Activated CD8-positive, alpha-beta memory T cell treated with anti-CD3 and anti-CD28 coated beads for 4 hours (primary cell): ENCODE results near the gene OGFR.

ENCODE experiments used
- DNase-seq, 2 donors: peaks; one replicate each; pipeline ENCODE4 v3.0.0-alpha.2; 2020; ENCODE audit warnings: low read depth in 2 of 2

Gene OGFR

GRCh38 chr20:62825986-62826645, 21.5 kb downstream of the OGFR start:
- DNase-seq = no peak

- no peak for DNase-seq
Measured at GRCh38 chr20:62826646-62827310, 22.1 kb downstream of the OGFR start.

GRCh38 chr20:62827311-62828038, 22.8 kb downstream of the OGFR start:
- no peak for DNase-seq

- no peak for DNase-seq
Measured at GRCh38 chr20:62828051-62828450, 23.4 kb downstream of the OGFR start.

GRCh38 chr20:62828511-62829230, 24.0 kb downstream of the OGFR start:
- no peak for DNase-seq

- DNase-seq = no peak
Measured at GRCh38 chr20:62829231-62830230, 24.9 kb downstream of the OGFR start.

- no peak for DNase-seq
Measured at GRCh38 chr20:62830251-62830650, 25.6 kb downstream of the OGFR start.

- no peak for DNase-seq
Measured at GRCh38 chr20:62830821-62831220, 26.2 kb downstream of the OGFR start.

GRCh38 chr20:62831361-62831788, 26.7 kb downstream of the OGFR start:
- no peak for DNase-seq

- no peak for DNase-seq
Measured at GRCh38 chr20:62831854-62832211, 27.2 kb downstream of the OGFR start.

GRCh38 chr20:62832212-62832922, 27.7 kb downstream of the OGFR start:
- DNase-seq = no peak

GRCh38 chr20:62832951-62833391, 28.3 kb downstream of the OGFR start:
- DNase-seq = no peak

- DNase-seq = no peak
Measured at GRCh38 chr20:62834967-62835730, 30.5 kb downstream of the OGFR start.

- DNase-seq = no peak
Measured at GRCh38 chr20:62835931-62836861, 31.6 kb downstream of the OGFR start.

- no peak for DNase-seq
Measured at GRCh38 chr20:62836967-62837490, 32.4 kb downstream of the OGFR start.

GRCh38 chr20:62837790-62838127, 33.1 kb downstream of the OGFR start:
- no peak for DNase-seq

- DNase-seq = no peak
Measured at GRCh38 chr20:62838128-62838891, 33.7 kb downstream of the OGFR start.

GRCh38 chr20:62839261-62839660, 34.6 kb downstream of the OGFR start:
- no peak for DNase-seq
